Kidney epithelial cell (primary cell): Measurements from ENCODE around the gene CASP3. TPM values are rescaled to one million over a fixed set of nuclear protein-coding genes. Genes with fewer than 3 reads are reported as not detected.

Experiments used
- DNase-seq: peaks from one replicate; pipeline ENCODE4 v3.0.0-alpha.2; 2010; ENCODE audit warnings: low read depth
- H3K27me3 ChIP-seq: 2 replicates; pipeline ENCODE4 v1.6.0; 2011; ENCODE audit warnings: low read length; ENCODE audit not compliant: control insufficient read depth, insufficient read depth
- H3K36me3 ChIP-seq: 2 replicates; pipeline ENCODE4 v1.5.1; 2011; ENCODE audit warnings: low read length; ENCODE audit not compliant: control insufficient read depth, insufficient read depth
- H3K4me3 ChIP-seq: 2 replicates; pipeline ENCODE4 v1.5.1; 2011; ENCODE audit warnings: low read depth, mild to moderate bottlenecking, control low read depth, low read length
- total RNA-seq: library from RNA; depleted of rRNA; stranded (reverse); fragments of >200 nt; gene quantifications from 2 replicates; pipeline ENCODE4 v1.2.3, GENCODE V29; 2015
- TF ChIP-seq, protein P1 (sequence below): IDR thresholded peaks from 2 replicates; pipeline ENCODE4 v1.5.1; 2011; ENCODE audit warnings: mild to moderate bottlenecking, moderate library complexity, low read length, control low read depth, inconsistent platforms; ENCODE audit not compliant: insufficient read depth, poor library complexity, severe bottlenecking

The CASP3 gene
- total RNA-seq, 1 donor from 2014 or later = 51.0 TPM

DNA sequence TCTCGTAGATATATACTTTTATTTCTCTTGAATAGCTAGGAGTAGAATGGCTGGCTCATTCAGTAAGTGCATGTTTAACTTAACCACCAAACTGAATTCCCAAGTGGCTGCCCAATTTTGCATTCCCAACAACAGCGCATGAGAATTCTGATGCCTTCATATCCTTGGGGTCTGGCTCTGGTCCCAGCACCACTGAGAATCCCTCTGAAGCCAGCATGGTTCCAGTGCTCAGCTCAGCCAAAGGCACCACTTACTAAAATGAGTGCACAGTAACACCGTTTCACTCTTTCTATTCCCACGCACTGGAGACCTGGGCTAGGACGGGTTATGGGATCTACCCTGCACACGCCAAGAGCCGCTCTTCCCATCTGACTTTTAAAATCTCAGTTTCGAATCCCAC lies 60.4 kb downstream of the CASP3 start:
- DNase-seq = no peak

DNA sequence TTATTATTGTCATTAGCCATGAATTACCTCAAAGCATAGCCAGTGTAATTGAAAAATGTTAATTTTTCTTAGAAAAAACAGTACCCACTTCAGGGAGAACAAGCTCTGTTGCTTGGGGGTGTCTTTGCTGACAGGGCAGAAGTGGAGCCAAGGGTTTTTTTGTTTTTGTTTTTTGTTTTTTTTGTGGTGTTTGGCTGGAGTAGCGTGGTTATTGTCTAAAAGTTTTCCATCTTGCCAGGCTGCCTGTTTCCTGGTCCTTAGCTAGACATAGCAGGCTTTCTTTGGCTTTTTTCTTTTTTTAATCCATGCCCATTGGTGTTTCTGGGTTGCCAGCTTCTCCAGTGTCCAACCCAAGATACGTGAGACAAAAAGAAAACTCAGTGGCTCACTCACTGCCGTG lies 61.5 kb downstream of the CASP3 start:
- TF ChIP-seq, protein P1, sequence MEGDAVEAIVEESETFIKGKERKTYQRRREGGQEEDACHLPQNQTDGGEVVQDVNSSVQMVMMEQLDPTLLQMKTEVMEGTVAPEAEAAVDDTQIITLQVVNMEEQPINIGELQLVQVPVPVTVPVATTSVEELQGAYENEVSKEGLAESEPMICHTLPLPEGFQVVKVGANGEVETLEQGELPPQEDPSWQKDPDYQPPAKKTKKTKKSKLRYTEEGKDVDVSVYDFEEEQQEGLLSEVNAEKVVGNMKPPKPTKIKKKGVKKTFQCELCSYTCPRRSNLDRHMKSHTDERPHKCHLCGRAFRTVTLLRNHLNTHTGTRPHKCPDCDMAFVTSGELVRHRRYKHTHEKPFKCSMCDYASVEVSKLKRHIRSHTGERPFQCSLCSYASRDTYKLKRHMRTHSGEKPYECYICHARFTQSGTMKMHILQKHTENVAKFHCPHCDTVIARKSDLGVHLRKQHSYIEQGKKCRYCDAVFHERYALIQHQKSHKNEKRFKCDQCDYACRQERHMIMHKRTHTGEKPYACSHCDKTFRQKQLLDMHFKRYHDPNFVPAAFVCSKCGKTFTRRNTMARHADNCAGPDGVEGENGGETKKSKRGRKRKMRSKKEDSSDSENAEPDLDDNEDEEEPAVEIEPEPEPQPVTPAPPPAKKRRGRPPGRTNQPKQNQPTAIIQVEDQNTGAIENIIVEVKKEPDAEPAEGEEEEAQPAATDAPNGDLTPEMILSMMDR = no peak
- H3K4me3 ChIP-seq = no peak overlapping the region
- H3K27me3 ChIP-seq = no peaks in the 10 kb centered on the region
- H3K36me3 ChIP-seq = no peaks in the 10 kb centered on the region
- no peak for DNase-seq

More for the DNA sequence above, 60.4 kb downstream of the CASP3 start:
- H3K27me3 ChIP-seq = no peaks in the 10 kb centered on the region
- no peak overlapping the region for H3K4me3 ChIP-seq
- TF ChIP-seq, protein P1 = no peak
- H3K36me3 ChIP-seq = no peaks in the 10 kb centered on the region

DNA sequence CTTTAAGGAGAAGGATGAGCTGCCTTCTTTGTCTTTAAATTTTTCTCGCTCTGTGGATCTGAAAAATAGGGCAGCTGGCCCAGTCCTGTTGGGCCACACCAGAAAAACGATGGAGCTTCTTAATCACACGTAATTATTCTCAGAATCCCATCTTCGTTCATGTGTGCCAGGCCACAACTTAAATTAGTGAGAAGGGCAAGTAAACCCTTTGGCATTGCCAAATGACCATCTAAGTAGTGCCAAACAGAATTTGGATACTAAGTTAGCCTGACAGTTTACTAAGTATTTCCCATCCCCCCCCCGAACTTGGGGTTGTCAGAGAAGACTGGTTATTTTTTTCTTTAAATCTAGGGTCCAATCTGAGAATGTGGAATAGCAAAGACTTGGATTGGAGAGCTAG lies 62.0 kb downstream of the CASP3 start:
- TF ChIP-seq, protein P1 = no peak
- no peak for DNase-seq
- no peak overlapping the region for H3K4me3 ChIP-seq
- H3K27me3 ChIP-seq = no peaks in the 10 kb centered on the region
- H3K36me3 ChIP-seq = no peaks in the 10 kb centered on the region

DNA sequence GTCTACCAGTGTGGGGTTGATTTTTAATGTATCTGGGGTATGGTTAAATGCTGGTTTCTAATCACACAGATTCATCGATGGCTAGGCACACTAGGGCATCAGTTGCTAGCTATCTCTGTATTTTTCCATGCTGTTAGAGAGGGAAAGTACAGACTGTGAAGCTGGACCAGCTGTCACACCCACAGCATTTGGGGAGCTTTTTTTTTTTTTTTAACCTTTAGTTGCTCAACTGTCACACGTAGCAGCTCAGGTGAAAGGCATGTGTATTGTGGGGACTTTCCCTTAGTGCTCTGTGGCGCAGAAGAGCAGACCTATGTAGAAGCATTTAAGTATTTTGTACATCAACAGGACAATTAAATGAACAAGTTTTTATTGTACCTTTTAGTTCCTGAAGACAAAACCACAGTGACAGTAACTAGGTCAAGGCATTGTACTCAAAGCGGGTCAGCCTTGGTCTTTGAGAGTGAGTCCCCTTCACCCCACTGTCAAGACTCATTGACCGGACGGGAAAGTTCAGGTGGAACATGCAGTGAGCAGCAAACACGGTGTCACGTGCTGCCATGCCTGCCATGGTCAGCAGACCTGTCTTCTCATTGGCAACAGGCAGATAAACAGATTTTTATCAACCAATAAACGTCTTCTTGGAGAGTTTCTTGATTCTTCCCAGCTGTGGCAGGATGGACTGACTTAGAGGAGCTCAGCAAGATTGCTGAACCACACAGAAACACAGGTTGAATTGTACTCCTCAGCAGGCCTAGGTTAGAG lies 65.3 kb downstream of the CASP3 start:
- no peak overlapping the region for H3K4me3 ChIP-seq
- H3K27me3 ChIP-seq = no peaks in the 10 kb centered on the region
- TF ChIP-seq, protein P1 = no peak
- no peak for DNase-seq
- no peaks in the 10 kb centered on the region for H3K36me3 ChIP-seq

Other genes with a start within 250 kb of the CASP3 start
- gene IRF2, start 174.9 kb downstream of the CASP3 start, total RNA-seq = 30.4 and 36.4 TPM in 2 replicates
- gene PRIMPOL, start 291 bp upstream of the CASP3 start, total RNA-seq = 9.0 and 12.3 TPM in 2 replicates
- 5.9 and 8.7 TPM in 2 replicates for gene CENPU, start 84.6 kb upstream of the CASP3 start, total RNA-seq
- gene ACSL1, start 176.5 kb upstream of the CASP3 start, total RNA-seq = 35.0 and 42.9 TPM in 2 replicates